HEK293 (cell line): ENCODE results near the gene ENTREP3.

Source experiments
- FEZF1 ChIP-seq: fragments of 450-650 bp; formaldehyde crosslinking; IDR thresholded peaks from 2 replicates; pipeline ENCODE4 v1.5.1; 2016; ENCODE audit warnings: missing biosample characterization, missing genetic modification characterization
- GFI1B ChIP-seq: fragments of 450-650 bp; formaldehyde crosslinking; IDR thresholded peaks from 2 replicates; pipeline ENCODE4 v1.5.1; 2016; ENCODE audit warnings: missing biosample characterization, missing genetic modification characterization
- GLIS1 ChIP-seq: fragments of 450-650 bp; formaldehyde crosslinking; IDR thresholded peaks from 2 replicates; pipeline ENCODE4 v1.5.1; 2016; ENCODE audit warnings: missing biosample characterization, missing genetic modification characterization
- GLIS2 ChIP-seq: fragments of 450-650 bp; formaldehyde crosslinking; IDR thresholded peaks from 2 replicates; pipeline ENCODE4 v1.5.1; 2016; ENCODE audit warnings: missing biosample characterization, missing genetic modification characterization
- KLF10 ChIP-seq: fragments of 450-650 bp; IDR thresholded peaks from 2 replicates; pipeline ENCODE4 v1.5.1; 2018; ENCODE audit warnings: missing biosample characterization, mild to moderate bottlenecking, missing genetic modification characterization
- KLF8 ChIP-seq: fragments of 450-650 bp; formaldehyde crosslinking; IDR thresholded peaks from 2 replicates; pipeline ENCODE4 v1.5.1; 2016; ENCODE audit warnings: missing biosample characterization, missing genetic modification characterization
- OSR2 ChIP-seq: fragments of 450-650 bp; formaldehyde crosslinking; IDR thresholded peaks from 2 replicates; pipeline ENCODE4 v1.5.1; 2016; ENCODE audit warnings: missing biosample characterization, missing genetic modification characterization
- REPIN1 ChIP-seq: fragments of 450-650 bp; formaldehyde crosslinking; IDR thresholded peaks from 2 replicates; pipeline ENCODE4 v1.5.1; 2017; ENCODE audit warnings: missing biosample characterization, missing genetic modification characterization, low read depth
- SP3 ChIP-seq: fragments of 450-650 bp; formaldehyde crosslinking; IDR thresholded peaks from 2 replicates; pipeline ENCODE4 v1.5.1; 2016; ENCODE audit warnings: missing biosample characterization, missing genetic modification characterization
- TRIM28 ChIP-seq: IDR thresholded peaks from 2 replicates; pipeline ENCODE4 v1.6.1; 2011; ENCODE audit warnings: low read length, control low read depth, borderline replicate concordance
- ZBTB8A ChIP-seq: fragments of 450-650 bp; formaldehyde crosslinking; IDR thresholded peaks from 2 replicates; pipeline ENCODE4 v1.5.1; 2016; ENCODE audit warnings: missing biosample characterization, missing genetic modification characterization
- ZFP37 ChIP-seq: fragments of 450-650 bp; formaldehyde crosslinking; IDR thresholded peaks from 2 replicates; pipeline ENCODE4 v1.5.1; 2016; ENCODE audit warnings: missing biosample characterization, missing genetic modification characterization
- ZNF10 ChIP-seq: fragments of 450-650 bp; formaldehyde crosslinking; IDR thresholded peaks from 2 replicates; pipeline ENCODE4 v1.5.1; 2017; ENCODE audit warnings: missing biosample characterization, missing genetic modification characterization
- ZNF16 ChIP-seq: fragments of 450-650 bp; formaldehyde crosslinking; IDR thresholded peaks from 2 replicates; pipeline ENCODE4 v1.5.1; 2016; ENCODE audit warnings: low read depth, missing biosample characterization, missing genetic modification characterization
- ZNF184 ChIP-seq: fragments of 450-650 bp; IDR thresholded peaks from 2 replicates; pipeline ENCODE4 v1.5.1; 2018; ENCODE audit warnings: missing biosample characterization, mild to moderate bottlenecking, missing genetic modification characterization
- ZNF19 ChIP-seq: fragments of 450-650 bp; formaldehyde crosslinking; IDR thresholded peaks from 2 replicates; pipeline ENCODE4; 2016; ENCODE audit warnings: missing biosample characterization, missing genetic modification characterization, low read depth
- ZNF214 ChIP-seq: fragments of 450-650 bp; formaldehyde crosslinking; IDR thresholded peaks from 2 replicates; pipeline ENCODE4 v1.5.1; 2017; ENCODE audit warnings: missing biosample characterization, mild to moderate bottlenecking, missing genetic modification characterization, borderline replicate concordance
- ZNF239 ChIP-seq: fragments of 450-650 bp; formaldehyde crosslinking; IDR thresholded peaks from 2 replicates; pipeline ENCODE4 v1.5.1; 2016; ENCODE audit warnings: missing biosample characterization, missing genetic modification characterization
- ZNF24 ChIP-seq: fragments of 450-650 bp; formaldehyde crosslinking; IDR thresholded peaks from 2 replicates; pipeline ENCODE4 v1.5.1; 2016; ENCODE audit warnings: missing biosample characterization, missing genetic modification characterization
- ZNF26 ChIP-seq: fragments of 450-650 bp; formaldehyde crosslinking; IDR thresholded peaks from 2 replicates; pipeline ENCODE4 v1.5.1; 2016; ENCODE audit warnings: missing biosample characterization, missing genetic modification characterization
- ZNF302 ChIP-seq: fragments of 450-650 bp; formaldehyde crosslinking; IDR thresholded peaks from 2 replicates; pipeline ENCODE4 v1.5.1; 2016; ENCODE audit warnings: missing biosample characterization, missing genetic modification characterization, low read depth
- ZNF354C ChIP-seq: fragments of 450-650 bp; formaldehyde crosslinking; IDR thresholded peaks from 2 replicates; pipeline ENCODE4 v1.5.1; 2016; ENCODE audit warnings: missing biosample characterization, missing genetic modification characterization, low read depth, borderline replicate concordance
- ZNF362 ChIP-seq: fragments of 450-650 bp; formaldehyde crosslinking; IDR thresholded peaks from 2 replicates; pipeline ENCODE4 v1.5.1; 2016; ENCODE audit warnings: missing biosample characterization, missing genetic modification characterization
- ZNF544 ChIP-seq: fragments of 450-650 bp; formaldehyde crosslinking; IDR thresholded peaks from 2 replicates; pipeline ENCODE4 v1.5.0; 2017; ENCODE audit warnings: missing biosample characterization, missing genetic modification characterization
- ZNF548 ChIP-seq: fragments of 450-650 bp; formaldehyde crosslinking; IDR thresholded peaks from 2 replicates; pipeline ENCODE4 v1.5.1; 2016; ENCODE audit warnings: missing biosample characterization, missing genetic modification characterization
- ZNF555 ChIP-seq: fragments of 450-650 bp; formaldehyde crosslinking; conservative IDR thresholded peaks from 2 replicates; pipeline ENCODE4 v1.5.1; 2017; ENCODE audit warnings: missing biosample characterization, mild to moderate bottlenecking, missing genetic modification characterization, inconsistent platforms
- ZNF561 ChIP-seq: fragments of 450-650 bp; IDR thresholded peaks from 2 replicates; pipeline ENCODE4 v1.5.1; 2018; ENCODE audit warnings: missing biosample characterization, missing genetic modification characterization, borderline replicate concordance
- ZNF571 ChIP-seq: fragments of 450-650 bp; formaldehyde crosslinking; IDR thresholded peaks from 2 replicates; pipeline ENCODE4 v1.5.0; 2017; ENCODE audit warnings: missing biosample characterization, missing genetic modification characterization
- ZNF658 ChIP-seq: fragments of 450-650 bp; formaldehyde crosslinking; IDR thresholded peaks from 2 replicates; pipeline ENCODE4; 2016; ENCODE audit warnings: missing biosample characterization, missing genetic modification characterization
- ZNF664 ChIP-seq: fragments of 450-650 bp; formaldehyde crosslinking; IDR thresholded peaks from 2 replicates; pipeline ENCODE4 v1.5.1; 2016; ENCODE audit warnings: missing biosample characterization, missing genetic modification characterization
- ZNF692 ChIP-seq: fragments of 450-650 bp; formaldehyde crosslinking; IDR thresholded peaks from 2 replicates; pipeline ENCODE4 v1.5.1; 2016; ENCODE audit warnings: missing biosample characterization, missing genetic modification characterization
- ZNF701 ChIP-seq: fragments of 450-650 bp; formaldehyde crosslinking; IDR thresholded peaks from 2 replicates; pipeline ENCODE4 v1.5.1; 2016; ENCODE audit warnings: missing biosample characterization, missing genetic modification characterization
- ZNF747 ChIP-seq: fragments of 450-650 bp; formaldehyde crosslinking; IDR thresholded peaks from 2 replicates; pipeline ENCODE4 v1.5.1; 2016; ENCODE audit warnings: missing biosample characterization, missing genetic modification characterization
- ZNF776 ChIP-seq: fragments of 450-650 bp; formaldehyde crosslinking; IDR thresholded peaks from 2 replicates; pipeline ENCODE4 v1.5.0; 2017; ENCODE audit warnings: missing biosample characterization, missing genetic modification characterization, borderline replicate concordance
- TF ChIP-seq, protein P1 (sequence below): fragments of 450-650 bp; formaldehyde crosslinking; IDR thresholded peaks from 2 replicates; pipeline ENCODE4 v1.5.1; 2016; ENCODE audit warnings: missing biosample characterization, missing genetic modification characterization

The ENTREP3 gene

GRCh38 chr1:155208541-155209311 lies 46.6 kb downstream of the ENTREP3 start, which contains the start of gene MTX1 (continued):
- TF ChIP-seq OSR2 (tag by site-specific recombination) (peak; percentile 6; the same call in 1 of the 2 replicates), ZNF658 (no peak), ZNF302 (no peak), ZNF544 (tag by site-specific recombination) (no peak), ZNF362 (tag by site-specific recombination) (no peak), ZFP37 (tag by site-specific recombination) (0 out of 2 replicates have a peak, but pooled peaks have one; percentile 8), TRIM28 (0 out of 2 replicates have a peak, but pooled peaks have one; percentile 20), ZNF184 (tag by site-specific recombination) (no peak), GFI1B (0 out of 2 replicates have a peak, but pooled peaks have one; percentile 20), KLF8 (tag by site-specific recombination) (peak; percentile 70), ZNF24 (0 out of 2 replicates have a peak, but pooled peaks have one; percentile 25), REPIN1 (tag by site-specific recombination) (no peak), FEZF1 (tag by site-specific recombination) (no peak), ZNF776 (tag by site-specific recombination) (no peak), GLIS2 (tag by site-specific recombination) (peak; percentile 99), KLF10 (tag by site-specific recombination) (peak; percentile 74), ZNF354C (tag by site-specific recombination) (no peak), ZNF548 (no peak), ZNF701 (tag by site-specific recombination) (no peak), SP3 (tag by site-specific recombination) (peak; percentile 85), ZNF239 (no peak), ZNF571 (tag by site-specific recombination) (no peak), ZNF214 (tag by site-specific recombination) (no peak), ZBTB8A (tag by site-specific recombination) (0 out of 2 replicates have a peak, but pooled peaks have one; percentile 10), ZNF664 (no peak), ZNF692 (tag by site-specific recombination) (peak; percentile 75; the same call in 1 of the 2 replicates), ZNF555 (tag by site-specific recombination) (no peak), ZNF16 (no peak), ZNF561 (tag by site-specific recombination) (0 out of 2 replicates have a peak, but pooled peaks have one; percentile 50), ZNF747 (no peak), ZNF26 (tag by site-specific recombination) (no peak), ZNF19 (tag by site-specific recombination) (no peak), GLIS1 (peak; percentile 96), ZNF10 (tag by site-specific recombination) (0 out of 2 replicates have a peak, but pooled peaks have one; percentile 60)
- TF ChIP-seq, protein P1, sequence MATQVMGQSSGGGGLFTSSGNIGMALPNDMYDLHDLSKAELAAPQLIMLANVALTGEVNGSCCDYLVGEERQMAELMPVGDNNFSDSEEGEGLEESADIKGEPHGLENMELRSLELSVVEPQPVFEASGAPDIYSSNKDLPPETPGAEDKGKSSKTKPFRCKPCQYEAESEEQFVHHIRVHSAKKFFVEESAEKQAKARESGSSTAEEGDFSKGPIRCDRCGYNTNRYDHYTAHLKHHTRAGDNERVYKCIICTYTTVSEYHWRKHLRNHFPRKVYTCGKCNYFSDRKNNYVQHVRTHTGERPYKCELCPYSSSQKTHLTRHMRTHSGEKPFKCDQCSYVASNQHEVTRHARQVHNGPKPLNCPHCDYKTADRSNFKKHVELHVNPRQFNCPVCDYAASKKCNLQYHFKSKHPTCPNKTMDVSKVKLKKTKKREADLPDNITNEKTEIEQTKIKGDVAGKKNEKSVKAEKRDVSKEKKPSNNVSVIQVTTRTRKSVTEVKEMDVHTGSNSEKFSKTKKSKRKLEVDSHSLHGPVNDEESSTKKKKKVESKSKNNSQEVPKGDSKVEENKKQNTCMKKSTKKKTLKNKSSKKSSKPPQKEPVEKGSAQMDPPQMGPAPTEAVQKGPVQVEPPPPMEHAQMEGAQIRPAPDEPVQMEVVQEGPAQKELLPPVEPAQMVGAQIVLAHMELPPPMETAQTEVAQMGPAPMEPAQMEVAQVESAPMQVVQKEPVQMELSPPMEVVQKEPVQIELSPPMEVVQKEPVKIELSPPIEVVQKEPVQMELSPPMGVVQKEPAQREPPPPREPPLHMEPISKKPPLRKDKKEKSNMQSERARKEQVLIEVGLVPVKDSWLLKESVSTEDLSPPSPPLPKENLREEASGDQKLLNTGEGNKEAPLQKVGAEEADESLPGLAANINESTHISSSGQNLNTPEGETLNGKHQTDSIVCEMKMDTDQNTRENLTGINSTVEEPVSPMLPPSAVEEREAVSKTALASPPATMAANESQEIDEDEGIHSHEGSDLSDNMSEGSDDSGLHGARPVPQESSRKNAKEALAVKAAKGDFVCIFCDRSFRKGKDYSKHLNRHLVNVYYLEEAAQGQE (tag by site-specific recombination), result 0 out of 2 replicates have a peak, but pooled peaks have one; percentile 18
